Hepatocyte (in vitro differentiated cells): Measurements from ENCODE around the gene MMS19. TPM values are rescaled to one million over a fixed set of nuclear protein-coding genes. Genes with fewer than 3 reads are reported as not detected.

Experiments used
- DNase-seq: peaks from one replicate; pipeline ENCODE4 v3.0.0-alpha.2; 2016; ENCODE audit warnings: low spot score
- H2AFZ ChIP-seq: fragments of 200-600 bp; sonication (generic); 2 replicates; pipeline ENCODE4 v1.6.0; 2016; ENCODE audit warnings: antibody characterized with exemption, mild to moderate bottlenecking
- H3K27ac ChIP-seq: fragments of 200-600 bp; sonication (generic); 2 replicates; pipeline ENCODE4 v1.5.1; 2016; ENCODE audit warnings: mild to moderate bottlenecking
- H3K27me3 ChIP-seq: fragments of 200-600 bp; sonication (generic); 2 replicates; pipeline ENCODE4 v1.6.1; 2016
- H3K36me3 ChIP-seq: fragments of 200-600 bp; sonication (generic); replicated peaks from 2 replicates; pipeline ENCODE4 v1.5.1; 2016; ENCODE audit warnings: low read depth; ENCODE audit not compliant: insufficient read depth
- H3K4me1 ChIP-seq: fragments of 200-600 bp; sonication (generic); 2 replicates; pipeline ENCODE4 v1.5.1; 2016; ENCODE audit warnings: mild to moderate bottlenecking, moderate library complexity; ENCODE audit not compliant: insufficient read depth
- H3K4me2 ChIP-seq: fragments of 200-600 bp; sonication (generic); 2 replicates; pipeline ENCODE4 v1.6.0; 2016
- H3K4me3 ChIP-seq: fragments of 200-600 bp; sonication (generic); 2 replicates; pipeline ENCODE4 v1.5.1; 2016; ENCODE audit warnings: mild to moderate bottlenecking
- H3K79me2 ChIP-seq: fragments of 200-600 bp; sonication (generic); 2 replicates; pipeline ENCODE4 v1.6.0; 2017; ENCODE audit warnings: mild to moderate bottlenecking
- H3K9me2 ChIP-seq: fragments of 200-600 bp; sonication (generic); replicated peaks from 2 replicates; pipeline ENCODE4 v1.6.0; 2017; ENCODE audit warnings: mild to moderate bottlenecking; ENCODE audit not compliant: insufficient read depth
- H3K9me3 ChIP-seq: fragments of 200-600 bp; sonication (generic); 2 replicates; pipeline ENCODE4 v1.5.1; 2016; ENCODE audit warnings: low read depth, mild to moderate bottlenecking
- H4K20me1 ChIP-seq: fragments of 200-600 bp; sonication (generic); 2 replicates; pipeline ENCODE4 v1.6.0; 2016; ENCODE audit warnings: mild to moderate bottlenecking; ENCODE audit not compliant: insufficient read depth, poor library complexity, severe bottlenecking
- CTCF ChIP-seq: fragments of 200-600 bp; sonication (generic); IDR thresholded peaks from 2 replicates; pipeline ENCODE4 v1.5.1; 2016; ENCODE audit warnings: antibody characterized with exemption, mild to moderate bottlenecking; ENCODE audit not compliant: poor library complexity
- EZH2 ChIP-seq: fragments of 200-600 bp; sonication (generic); IDR thresholded peaks from 2 replicates; pipeline ENCODE4 v1.6.1; 2016; ENCODE audit warnings: antibody characterized with exemption, mild to moderate bottlenecking, borderline replicate concordance
- EZH2phosphoT487 ChIP-seq: fragments of 200-600 bp; sonication (generic); IDR thresholded peaks from one replicate; pipeline ENCODE4 v1.6.1; 2018; ENCODE audit warnings: antibody characterized with exemption, mild to moderate bottlenecking, low read depth, moderate library complexity; ENCODE audit not compliant: unreplicated experiment, severe bottlenecking
- WGBS: methylation state at CpG from one replicate; pipeline ENCODE4 v1.1.6; 2016; ENCODE audit warnings: low lambda C conversion rate; ENCODE audit errors: missing lambda C conversion rate; 5-methylcytosine and 5-hydroxymethylcytosine counted together
- polyA plus RNA-seq: library from polyadenylated mRNA; unstranded; fragments of >200 nt; fragmentation: Nextera tagmentation; extraction: Ambion mirVana; gene quantifications from 2 replicates; pipeline ENCODE4 v1.2.1, GENCODE V29; 2016
- total RNA-seq: library from RNA; depleted of rRNA; stranded (reverse); fragments of >200 nt; gene quantifications from 2 replicates; pipeline ENCODE4 v1.2.3, GENCODE V29; 2014

The MMS19 gene
- total and polyA plus RNA-seq, 2 experiments from 2014 or later: 58.4 to 68.6 TPM

- Histone ChIP-seq H4K20me1 (peaks cover 4% of the 10 kb centered on the region), H3K4me3 (no peak overlapping the region), H3K79me2 (peaks cover 24% of the 10 kb centered on the region), H3K9me2 (no peaks in the 10 kb centered on the region), H2AFZ (no peak overlapping the region), H3K4me1 (peaks cover 30% of the 10 kb centered on the region), H3K27ac (peak overlapping the region; percentile 95), H3K9me3 (no peaks in the 10 kb centered on the region), H3K4me2 (no peak overlapping the region), H3K27me3 (no peaks in the 10 kb centered on the region), H3K36me3 (no peaks in the 10 kb centered on the region)
- no peak for DNase-seq
- TF ChIP-seq EZH2 (no peak), CTCF (no peak), EZH2phosphoT487 (no peak)
- WGBS: 87% methylated on average over 14 of the region's 14 CpGs
These were observed 42.7 kb upstream of the MMS19 start for GRCh38 chr10:97540669-97541500.

GRCh38 chr10:97539523-97540200 is 41.4 kb upstream of the MMS19 start:
- Histone ChIP-seq H3K27ac (peak overlapping the region; percentile 95), H3K27me3 (no peaks in the 10 kb centered on the region)

GRCh38 chr10:97538839-97539238 is 40.6 kb upstream of the MMS19 start:
- H3K4me1 ChIP-seq: peaks cover 30% of the 10 kb centered on the region
- H3K4me3 ChIP-seq: no peak overlapping the region
- H4K20me1 ChIP-seq: no peaks in the 10 kb centered on the region
- H3K4me2 ChIP-seq: no peak overlapping the region
- no peaks in the 10 kb centered on the region for H3K9me2 ChIP-seq
- H3K27ac ChIP-seq: peak overlapping the region; percentile 95
- no peaks in the 10 kb centered on the region for H3K9me3 ChIP-seq
- no peaks in the 10 kb centered on the region for H3K27me3 ChIP-seq
- H3K79me2 ChIP-seq: peaks cover 17% of the 10 kb centered on the region
- 92% methylated on average over 4 of the region's 4 CpGs for WGBS
- H3K36me3 ChIP-seq: no peaks in the 10 kb centered on the region
- DNase-seq: no peak
- no peak overlapping the region for H2AFZ ChIP-seq
- TF ChIP-seq EZH2 (no peak), EZH2phosphoT487 (no peak), CTCF (no peak)

More at GRCh38 chr10:97539523-97540200, 41.4 kb upstream of the MMS19 start:
- TF ChIP-seq EZH2 (no peak), CTCF (no peak), EZH2phosphoT487 (no peak)
- H3K4me1 ChIP-seq: peaks cover 30% of the 10 kb centered on the region
- no peaks in the 10 kb centered on the region for H3K9me3 ChIP-seq
- peaks cover 22% of the 10 kb centered on the region for H3K79me2 ChIP-seq
- H3K9me2 ChIP-seq: no peaks in the 10 kb centered on the region
- DNase-seq: peak; percentile 55
- WGBS: 56% methylated on average over 6 of the region's 6 CpGs
- H2AFZ ChIP-seq: no peak overlapping the region
- no peaks in the 10 kb centered on the region for H3K36me3 ChIP-seq
- H3K4me2 ChIP-seq: no peak overlapping the region
- no peak overlapping the region for H3K4me3 ChIP-seq
- H4K20me1 ChIP-seq: peaks cover 4% of the 10 kb centered on the region
